ENCODE results near the gene ARID1B. TPM values are rescaled to one million over a fixed set of nuclear protein-coding genes. Genes with fewer than 3 reads are reported as not detected.

The ARID1B gene
- total and polyA plus RNA-seq, 4 donors, result 7.0 to 49.0 (median 24.2) TPM

- no peak overlapping the region for H3K4me3 ChIP-seq (ENCODE audit: low read depth in 1 of 3, low read length in 3 of 3)
- H3K4me1 ChIP-seq (ENCODE audit: control insufficient read depth in 4 of 4, insufficient read depth in 4 of 4, low read length in 3 of 4), result peaks cover 0 to 21% (median 12%) of the 10 kb centered on the region in 4 donors
- no peak overlapping the region for H3K9ac ChIP-seq (ENCODE audit: low read depth in 1 of 2, low read length in 2 of 2)
- DNase-seq (ENCODE audit: low spot score), result no peak
- 90% methylated on average over 5 of the region's 5 CpGs for WGBS
- no peaks in the 10 kb centered on the region for H3K27me3 ChIP-seq (ENCODE audit: control insufficient read depth in 4 of 4, insufficient read depth in 4 of 4, low read length in 3 of 4)
- H3K36me3 ChIP-seq (ENCODE audit: control insufficient read depth in 4 of 4, insufficient read depth in 3 of 4, low read depth in 1 of 4, low read length in 3 of 4), result no peaks in the 10 kb centered on the region
- no peak overlapping the region for H3K27ac ChIP-seq (ENCODE audit: low read depth in 1 of 2, low read length in 2 of 2)
- no peaks in the 10 kb centered on the region for H3K9me3 ChIP-seq (ENCODE audit: control insufficient read depth in 4 of 4, low read length in 3 of 4)
- no peak for TF ChIP-seq EGR1 (IDR thresholded peaks at IDR 0.05; ENCODE audit: low read depth in 2 of 2)
- TF ChIP-seq RXRA (IDR thresholded peaks at IDR 0.05), result no peak
- TF ChIP-seq NR2F2 (IDR thresholded peaks at IDR 0.05), result no peak
- TF ChIP-seq MAX (IDR thresholded peaks at IDR 0.05), result no peak
- TF ChIP-seq FOXA2 (IDR thresholded peaks at IDR 0.05), result no peak
- TF ChIP-seq SP1 (IDR thresholded peaks at IDR 0.05), result no peak
- TF ChIP-seq YY1 (IDR thresholded peaks at IDR 0.05), result no peak
Measured at GRCh38 chr6:156928972-156929371, 151.8 kb downstream of the ARID1B start.

GRCh38 chr6:156931283-156931682, 154.1 kb downstream of the ARID1B start:
- DNase-seq (ENCODE audit: low spot score), result no peak
- TF ChIP-seq HNF4A (conservative IDR thresholded peaks at IDR 0.05) (no peak), ATF3 (IDR thresholded peaks at IDR 0.05) (no peak), FOXA2 (IDR thresholded peaks at IDR 0.05) (no peak), EGR1 (IDR thresholded peaks at IDR 0.05; ENCODE audit: low read depth in 2 of 2) (no peak)
- Histone ChIP-seq H3K4me3 (ENCODE audit: low read depth in 1 of 3, low read length in 3 of 3) (no peak overlapping the region), H3K9me3 (ENCODE audit: control insufficient read depth in 4 of 4, low read length in 3 of 4) (no peaks in the 10 kb centered on the region), H3K27ac (ENCODE audit: low read depth in 1 of 2, low read length in 2 of 2) (no peak overlapping the region), H3K9ac (ENCODE audit: low read depth in 1 of 2, low read length in 2 of 2) (no peak overlapping the region), H3K27me3 (ENCODE audit: control insufficient read depth in 4 of 4, insufficient read depth in 4 of 4, low read length in 3 of 4) (no peaks in the 10 kb centered on the region), H3K4me1 (ENCODE audit: control insufficient read depth in 4 of 4, insufficient read depth in 4 of 4, low read length in 3 of 4) (peaks cover 0 to 23% (median 17%) of the 10 kb centered on the region in 4 donors), H3K36me3 (ENCODE audit: control insufficient read depth in 4 of 4, insufficient read depth in 3 of 4, low read depth in 1 of 4, low read length in 3 of 4) (peaks cover 0 to 4% (median 0%) of the 10 kb centered on the region in 4 donors)
- WGBS, result 94% methylated on average over 3 of the region's 3 CpGs

GRCh38 chr6:156933201-156934068, 156.3 kb downstream of the ARID1B start:
- peak overlapping the region; percentile 77 to 86 for H3K27ac ChIP-seq (ENCODE audit: low read depth in 1 of 2, low read length in 2 of 2)
- H3K4me1 ChIP-seq (ENCODE audit: control insufficient read depth in 4 of 4, insufficient read depth in 4 of 4, low read length in 3 of 4), result peaks cover 0 to 31% (median 18%) of the 10 kb centered on the region in 4 donors
- H3K4me3 ChIP-seq (ENCODE audit: low read depth in 1 of 3, low read length in 3 of 3), result no peak overlapping the region
- peaks cover 0 to 8% (median 0%) of the 10 kb centered on the region in 4 donors for H3K36me3 ChIP-seq (ENCODE audit: control insufficient read depth in 4 of 4, insufficient read depth in 3 of 4, low read depth in 1 of 4, low read length in 3 of 4)
- H3K9me3 ChIP-seq (ENCODE audit: control insufficient read depth in 4 of 4, low read length in 3 of 4), result no peaks in the 10 kb centered on the region
- no peaks in the 10 kb centered on the region for H3K27me3 ChIP-seq (ENCODE audit: control insufficient read depth in 4 of 4, insufficient read depth in 4 of 4, low read length in 3 of 4)
- peak; percentile 50 for DNase-seq (ENCODE audit: low spot score)
- WGBS, result 28% methylated on average over 7 of the region's 7 CpGs
- H3K9ac ChIP-seq (ENCODE audit: low read depth in 1 of 2, low read length in 2 of 2), result peak overlapping the region in 1 of 2 donors; percentile 73
- no peak for TF ChIP-seq TAF1 (conservative IDR thresholded peaks at IDR 0.05)
- TF ChIP-seq GABPA (IDR thresholded peaks at IDR 0.05 in 1 of 2, conservative IDR thresholded peaks at IDR 0.05 in 1 of 2), result no peak
- no peak for TF ChIP-seq JUND (IDR thresholded peaks at IDR 0.05)
- peak; percentile 50 to 70 for TF ChIP-seq RXRA (IDR thresholded peaks at IDR 0.05)
- no peak for TF ChIP-seq ATF3 (IDR thresholded peaks at IDR 0.05)
- TF ChIP-seq RAD21 (IDR thresholded peaks at IDR 0.05), result peak; percentile 51 to 55
- TF ChIP-seq FOXA2 (IDR thresholded peaks at IDR 0.05), result peak; percentile 68
- peak; percentile 58 to 74 for TF ChIP-seq HNF4A (conservative IDR thresholded peaks at IDR 0.05)
- TF ChIP-seq FOXA1 (IDR thresholded peaks at IDR 0.05), result peak; percentile 44
- TF ChIP-seq MAX (IDR thresholded peaks at IDR 0.05), result peak; percentile 86
- TF ChIP-seq SP1 (IDR thresholded peaks at IDR 0.05), result peak; percentile 71
- peak; percentile 27 for TF ChIP-seq ZBTB33 (IDR thresholded peaks at IDR 0.05)
- no peak for TF ChIP-seq EGR1 (IDR thresholded peaks at IDR 0.05; ENCODE audit: low read depth in 2 of 2)
- TF ChIP-seq CTCF (IDR thresholded peaks at IDR 0.05; ENCODE audit: low read depth, low read length, missing input control), result no peak
- TF ChIP-seq YY1 (IDR thresholded peaks at IDR 0.05), result peak; percentile 71
- peak; percentile 7 for TF ChIP-seq HNF4G (IDR thresholded peaks at IDR 0.05)
- TF ChIP-seq NR2F2 (IDR thresholded peaks at IDR 0.05), result no peak

All from liver (tissue), 9 donors.